Measurements from ENCODE around the gene FKBP1B. TPM values are rescaled to one million over a fixed set of nuclear protein-coding genes. Genes with fewer than 3 reads are reported as not detected.

The FKBP1B gene
- total and polyA plus RNA-seq, 2 donors (not counting 3 experiments of a cell fraction or from before 2014, with no cell fraction given) = 12.9 to 40.2 TPM

DNA sequence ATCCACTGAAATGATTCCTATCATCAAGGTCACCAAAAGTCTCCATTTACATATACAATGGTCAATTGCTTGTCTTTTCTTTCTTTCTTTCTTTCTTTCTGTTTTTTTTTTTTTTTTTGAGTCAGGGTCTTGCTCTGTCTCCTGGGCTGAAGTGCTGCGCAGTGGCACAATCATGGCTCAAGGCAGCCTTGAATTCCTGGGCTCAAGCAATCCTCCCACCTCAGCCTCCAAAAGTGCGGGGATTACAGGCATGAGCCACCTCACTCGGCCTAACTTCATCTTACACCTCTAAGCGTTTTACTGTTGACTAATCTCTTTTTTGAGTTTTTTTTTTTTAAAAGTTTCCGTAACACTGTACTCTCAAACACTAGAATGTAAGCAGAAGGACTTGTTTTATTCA lies 25.7 kb downstream of the FKBP1B start:
- no peak overlapping the region for H3K27ac ChIP-seq (ENCODE audit: insufficient read depth, low read depth, low read length)
- dilution Hi-C loops (cut with MboI; ENCODE audit: extremely low pct_ligation_motif_present, low sequenced_read_pairs) (no loop called here), intact Hi-C loops (cut with micrococcal nuclease) (no loop called here)
- H3K9me3 ChIP-seq (replicated peaks; ENCODE audit: control insufficient read depth, insufficient read depth, low read length) = no peaks in the 10 kb centered on the region
- ChIA-PET CTCF (no interaction called here), POLR2A (interaction anchor here (1.2 to 1.9 kb wide), 2 partner anchors 9 to 149 kb away, joined by 3 to 8 read pairs; partner anchors contain the start of genes ATAD2B and TP53I3)
- peaks cover 4 to 12% of the 10 kb centered on the region in 2 experiments for H3K36me3 ChIP-seq (ENCODE audit: control insufficient read depth in 2 of 2, extremely low read depth in 1 of 2, insufficient read depth in 2 of 2, low read length in 2 of 2)
- no TSS peak for BruUV-seq (replicated peaks)
- TF ChIP-seq GATA2 (IDR thresholded peaks at IDR 0.05; ENCODE audit: insufficient read depth, insufficient read length, low read depth, low read length) = no peak
- H3K9me1 ChIP-seq (replicated peaks; ENCODE audit: control insufficient read depth, extremely low read depth, insufficient read depth, low read length) = no peaks in the 10 kb centered on the region
- no peak overlapping the region for H2AFZ ChIP-seq (ENCODE audit: low read depth, low read length)
- FAIRE-seq (no peak), DNase-seq (ENCODE audit: low read depth, low spot score) (no peak)
- H3K27me3 ChIP-seq (ENCODE audit: control insufficient read depth in 2 of 2, insufficient read depth in 2 of 2, low read length in 2 of 2) = no peaks in the 10 kb centered on the region
- H3K79me2 ChIP-seq (ENCODE audit: control insufficient read depth, insufficient read depth, low read length) = peaks cover 36% of the 10 kb centered on the region
- peaks cover 12% of the 10 kb centered on the region for H3K4me1 ChIP-seq (ENCODE audit: control insufficient read depth, extremely low read depth, insufficient read depth, low read length)
- peak overlapping the region; percentile 65 to 87 (median 79) for H3K4me3 ChIP-seq (replicated peaks in 1 of 3; ENCODE audit: insufficient read depth in 1 of 3, low read depth in 1 of 3, low read length in 3 of 3)
- peak overlapping the region; percentile 90 for H3K9ac ChIP-seq (replicated peaks; ENCODE audit: extremely low read depth, insufficient read depth, low read length)
- peak overlapping the region; percentile 71 for H3K4me2 ChIP-seq (ENCODE audit: insufficient read depth, low read length)
- H4K20me1 ChIP-seq (replicated peaks; ENCODE audit: control insufficient read depth, extremely low read depth, insufficient read depth, low read length) = no peaks in the 10 kb centered on the region

DNA sequence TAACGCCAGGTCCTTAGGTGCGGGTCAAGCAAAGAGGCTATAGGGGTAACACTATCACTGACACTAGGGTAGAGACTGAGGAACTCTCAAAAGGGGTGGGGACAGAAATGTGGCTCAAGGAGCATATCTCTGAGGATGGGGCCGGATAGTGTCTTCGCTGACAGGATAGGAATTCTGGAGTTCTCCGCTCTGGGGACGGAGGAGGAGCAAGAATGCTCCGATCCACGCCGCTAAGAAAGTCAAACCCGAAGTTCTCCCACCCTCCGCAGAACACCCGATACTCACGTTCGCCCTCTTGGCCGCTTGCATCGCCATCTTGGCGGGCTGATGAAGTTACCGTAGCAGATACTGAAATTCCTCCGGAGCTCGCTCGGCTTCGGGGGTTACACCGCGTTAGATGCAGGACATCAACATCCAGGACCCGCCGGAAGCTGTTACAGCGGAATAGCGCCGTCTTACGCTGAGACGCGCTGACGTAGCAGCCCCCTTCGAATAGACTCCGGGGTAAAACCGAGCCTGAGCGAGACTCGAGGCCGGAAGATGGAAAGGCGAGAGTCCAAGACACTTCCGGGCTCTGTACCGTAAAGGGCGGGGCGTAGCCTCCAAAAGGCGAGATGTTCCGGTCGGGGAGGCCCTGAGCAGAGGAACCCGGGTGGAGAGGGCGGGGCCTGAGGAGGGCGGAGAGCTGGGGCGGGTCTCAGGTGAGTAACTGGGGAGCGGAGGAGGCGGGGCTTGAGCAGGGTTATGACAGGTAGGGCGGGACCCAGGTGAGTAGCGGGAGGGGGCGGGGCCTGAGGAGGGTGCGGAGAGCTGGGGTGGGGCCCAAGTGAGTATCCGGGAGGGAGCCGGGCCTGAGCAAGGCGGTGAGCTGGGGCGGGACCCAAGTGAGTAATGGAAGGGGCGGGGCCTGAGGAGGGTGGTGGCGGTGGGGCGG lies 26.6 kb downstream of the FKBP1B start, which contains the start of gene SF3B6:
Gene SF3B6 (minus strand): TSS at position 412 of the 934 bp plus-strand sequence. CDS start 97 bp downstream, at position 315.
- Histone ChIP-seq H3K79me2 (ENCODE audit: control insufficient read depth, insufficient read depth, low read length) (peaks cover 34% of the 10 kb centered on the region), H3K4me3 (replicated peaks in 1 of 3; ENCODE audit: insufficient read depth in 1 of 3, low read depth in 1 of 3, low read length in 3 of 3) (peak within 1 kb of the TSS; percentile 79 to 92 (median 87)), H3K9me3 (replicated peaks; ENCODE audit: control insufficient read depth, insufficient read depth, low read length) (no peaks in the 10 kb centered on the region), H3K9me1 (replicated peaks; ENCODE audit: control insufficient read depth, extremely low read depth, insufficient read depth, low read length) (no peaks in the 10 kb centered on the region), H4K20me1 (replicated peaks; ENCODE audit: control insufficient read depth, extremely low read depth, insufficient read depth, low read length) (no peaks in the 10 kb centered on the region), H3K9ac (replicated peaks; ENCODE audit: extremely low read depth, insufficient read depth, low read length) (peak within 1 kb of the TSS; percentile 90), H2AFZ (ENCODE audit: low read depth, low read length) (peak within 1 kb of the TSS; percentile 69), H3K4me2 (ENCODE audit: insufficient read depth, low read length) (peak within 1 kb of the TSS; percentile 74), H3K27me3 (ENCODE audit: control insufficient read depth in 2 of 2, insufficient read depth in 2 of 2, low read length in 2 of 2) (no peaks in the 10 kb centered on the region), H3K27ac (ENCODE audit: insufficient read depth, low read depth, low read length) (peak within 1 kb of the TSS; percentile 18), H3K36me3 (ENCODE audit: control insufficient read depth in 2 of 2, extremely low read depth in 1 of 2, insufficient read depth in 2 of 2, low read length in 2 of 2) (peaks cover 7 to 12% of the 10 kb centered on the region in 2 experiments), H3K4me1 (ENCODE audit: control insufficient read depth, extremely low read depth, insufficient read depth, low read length) (peaks cover 12% of the 10 kb centered on the region)
- TSS peak; percentile 72 for BruUV-seq (replicated peaks)
- TF ChIP-seq, protein P1, sequence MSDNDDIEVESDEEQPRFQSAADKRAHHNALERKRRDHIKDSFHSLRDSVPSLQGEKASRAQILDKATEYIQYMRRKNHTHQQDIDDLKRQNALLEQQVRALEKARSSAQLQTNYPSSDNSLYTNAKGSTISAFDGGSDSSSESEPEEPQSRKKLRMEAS (IDR thresholded peaks at IDR 0.05; ENCODE audit: insufficient read depth, insufficient read length) = no peak
- TF ChIP-seq FOS (IDR thresholded peaks at IDR 0.05; ENCODE audit: borderline replicate concordance, insufficient read depth, low read length) (peak; percentile 12), GATA2 (IDR thresholded peaks at IDR 0.05; ENCODE audit: insufficient read depth, insufficient read length, low read depth, low read length) (no peak), MYC (IDR thresholded peaks at IDR 0.05; ENCODE audit: low read depth, low read length) (no peak), POLR2AphosphoS5 (IDR thresholded peaks at IDR 0.05; ENCODE audit: insufficient read depth, low read depth, low read length) (peak; percentile 69), POLR2A (IDR thresholded peaks at IDR 0.05; ENCODE audit: low read depth, low read length) (peak; percentile 79), JUN (IDR thresholded peaks at IDR 0.05; ENCODE audit: borderline replicate concordance, insufficient read depth, insufficient read length, low read depth) (no peak), EZH2 (IDR thresholded peaks at IDR 0.05; ENCODE audit: borderline replicate concordance, low read depth, low read length, severe bottlenecking) (no peak)
- TF ChIP-seq, protein P2, sequence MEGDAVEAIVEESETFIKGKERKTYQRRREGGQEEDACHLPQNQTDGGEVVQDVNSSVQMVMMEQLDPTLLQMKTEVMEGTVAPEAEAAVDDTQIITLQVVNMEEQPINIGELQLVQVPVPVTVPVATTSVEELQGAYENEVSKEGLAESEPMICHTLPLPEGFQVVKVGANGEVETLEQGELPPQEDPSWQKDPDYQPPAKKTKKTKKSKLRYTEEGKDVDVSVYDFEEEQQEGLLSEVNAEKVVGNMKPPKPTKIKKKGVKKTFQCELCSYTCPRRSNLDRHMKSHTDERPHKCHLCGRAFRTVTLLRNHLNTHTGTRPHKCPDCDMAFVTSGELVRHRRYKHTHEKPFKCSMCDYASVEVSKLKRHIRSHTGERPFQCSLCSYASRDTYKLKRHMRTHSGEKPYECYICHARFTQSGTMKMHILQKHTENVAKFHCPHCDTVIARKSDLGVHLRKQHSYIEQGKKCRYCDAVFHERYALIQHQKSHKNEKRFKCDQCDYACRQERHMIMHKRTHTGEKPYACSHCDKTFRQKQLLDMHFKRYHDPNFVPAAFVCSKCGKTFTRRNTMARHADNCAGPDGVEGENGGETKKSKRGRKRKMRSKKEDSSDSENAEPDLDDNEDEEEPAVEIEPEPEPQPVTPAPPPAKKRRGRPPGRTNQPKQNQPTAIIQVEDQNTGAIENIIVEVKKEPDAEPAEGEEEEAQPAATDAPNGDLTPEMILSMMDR (IDR thresholded peaks at IDR 0.05; ENCODE audit: extremely low read depth in 1 of 2, insufficient read depth in 1 of 2, low read depth in 1 of 2, low read length in 2 of 2) = no peak
- DNase-seq (ENCODE audit: low read depth, low spot score) = peak; percentile 98
- dilution Hi-C loops (cut with MboI; ENCODE audit: extremely low pct_ligation_motif_present, low sequenced_read_pairs) = no loop called here
- intact Hi-C loops (cut with micrococcal nuclease) = loop anchor here (1.0 to 2.0 kb wide), 5 partner anchors 8 to 149 kb away; partner anchors contain the start of genes ATAD2B, TP53I3 and WDCP
- FAIRE-seq = peak; percentile 97
- ChIA-PET CTCF (interaction anchor here (0.6 to 2.0 kb wide), 7 partner anchors 9 to 283 kb away, joined by 3 to 15 read pairs (median 6); partner anchors contain the start of genes ATAD2B, TP53I3 and WDCP), POLR2A (interaction anchor here (0.6 to 1.9 kb wide), 5 partner anchors 8 to 149 kb away, joined by 3 to 8 read pairs (median 5); partner anchors contain the start of genes MFSD2B, TP53I3 and WDCP)
